ENCODE results near the gene CERS6. TPM values are rescaled to one million over a fixed set of nuclear protein-coding genes. Genes with fewer than 3 reads are reported as not detected.
"Not testable (repeated sequence)": the region's sequence is repeated elsewhere in the genome, so short reads cannot be mapped to it uniquely, and the experiment has no call there.

Gene CERS6
- total RNA-seq, 4 donors from 2014 or later = 17.6 to 31.1 (median 24.1) TPM

DNA sequence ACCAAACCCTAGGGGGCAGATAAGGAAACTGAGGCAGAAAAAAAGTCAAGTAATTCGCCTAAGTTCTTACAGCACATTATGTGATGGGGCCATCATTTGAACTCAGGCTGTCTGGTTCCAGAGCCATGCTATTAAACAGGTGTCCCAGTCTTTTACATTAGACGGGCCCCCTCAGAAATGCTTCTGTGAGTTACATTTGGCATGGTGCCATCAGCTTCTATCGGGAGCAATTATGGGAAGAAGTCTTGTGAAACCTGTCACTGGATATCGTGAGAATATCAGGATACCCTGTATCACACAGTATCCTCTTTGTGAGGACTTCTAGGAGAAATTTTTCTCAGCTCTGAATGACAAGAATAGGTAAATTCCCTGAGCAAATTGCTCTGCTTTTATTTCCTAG lies 202.6 kb downstream of the CERS6 start:
- H3K4me3 ChIP-seq = no peak overlapping the region
- H3K36me3 ChIP-seq = no peaks in the 10 kb centered on the region
- no peaks in the 10 kb centered on the region for H3K9me3 ChIP-seq
- H3K4me1 ChIP-seq = peaks cover 0 to 6% (median 0%) of the 10 kb centered on the region in 3 donors
- no peak overlapping the region for H3K27ac ChIP-seq
- TF ChIP-seq, protein P1, sequence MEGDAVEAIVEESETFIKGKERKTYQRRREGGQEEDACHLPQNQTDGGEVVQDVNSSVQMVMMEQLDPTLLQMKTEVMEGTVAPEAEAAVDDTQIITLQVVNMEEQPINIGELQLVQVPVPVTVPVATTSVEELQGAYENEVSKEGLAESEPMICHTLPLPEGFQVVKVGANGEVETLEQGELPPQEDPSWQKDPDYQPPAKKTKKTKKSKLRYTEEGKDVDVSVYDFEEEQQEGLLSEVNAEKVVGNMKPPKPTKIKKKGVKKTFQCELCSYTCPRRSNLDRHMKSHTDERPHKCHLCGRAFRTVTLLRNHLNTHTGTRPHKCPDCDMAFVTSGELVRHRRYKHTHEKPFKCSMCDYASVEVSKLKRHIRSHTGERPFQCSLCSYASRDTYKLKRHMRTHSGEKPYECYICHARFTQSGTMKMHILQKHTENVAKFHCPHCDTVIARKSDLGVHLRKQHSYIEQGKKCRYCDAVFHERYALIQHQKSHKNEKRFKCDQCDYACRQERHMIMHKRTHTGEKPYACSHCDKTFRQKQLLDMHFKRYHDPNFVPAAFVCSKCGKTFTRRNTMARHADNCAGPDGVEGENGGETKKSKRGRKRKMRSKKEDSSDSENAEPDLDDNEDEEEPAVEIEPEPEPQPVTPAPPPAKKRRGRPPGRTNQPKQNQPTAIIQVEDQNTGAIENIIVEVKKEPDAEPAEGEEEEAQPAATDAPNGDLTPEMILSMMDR (IDR thresholded peaks at IDR 0.05) = no peak
- TF ChIP-seq POLR2A (IDR thresholded peaks at IDR 0.05) = no peak
- intact Hi-C loops (cut with DNase I) = no loop called here
- no peak for DNase-seq
- no peaks in the 10 kb centered on the region for H3K27me3 ChIP-seq
- 70 to 76% methylated on average over 4 of the region's 4 CpGs for WGBS, 2 donors

DNA sequence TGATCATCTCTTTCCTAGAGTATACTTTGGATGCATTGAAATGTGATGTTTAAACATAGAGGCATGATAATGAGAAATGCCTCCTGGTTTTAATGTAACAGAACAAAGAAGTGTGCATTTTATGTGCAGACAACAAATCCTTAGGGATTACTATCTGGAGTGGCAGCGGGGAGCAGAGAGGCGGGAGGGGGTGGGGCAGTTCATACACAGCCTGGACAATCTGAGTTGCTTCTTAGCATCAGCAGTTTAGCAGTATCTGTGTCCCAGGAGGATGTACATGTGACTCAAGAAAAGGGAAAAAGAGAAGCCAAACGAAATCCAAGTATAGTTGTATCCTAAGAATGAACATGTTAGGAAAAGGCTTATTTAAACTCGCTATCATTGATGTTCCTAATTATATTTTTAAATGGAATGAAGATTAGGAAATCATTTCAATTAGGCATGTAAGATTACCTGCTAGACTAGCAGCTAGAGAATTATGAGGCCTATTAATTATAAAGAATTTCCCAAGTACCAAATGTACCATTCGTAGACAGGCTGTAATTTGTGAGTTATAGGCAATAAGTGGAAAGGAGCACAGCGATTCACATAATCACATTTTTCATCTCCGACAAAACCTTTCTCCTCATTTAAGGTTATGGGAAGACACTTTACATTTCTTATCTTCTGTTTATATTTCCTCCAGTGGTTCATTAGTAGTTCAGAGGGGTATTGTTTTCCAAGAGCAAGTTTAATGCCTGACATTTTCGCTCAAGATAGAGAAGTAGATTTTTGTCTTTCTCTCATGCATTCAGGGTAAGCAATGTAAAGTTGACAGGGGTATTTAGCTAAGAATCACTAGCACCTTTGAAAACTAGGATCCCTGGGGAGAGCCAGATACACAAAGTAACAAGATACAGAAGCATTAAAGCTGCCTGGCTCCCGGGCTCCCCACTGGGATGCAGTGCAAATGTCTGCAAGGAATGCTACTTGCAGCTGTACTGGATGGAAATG lies 205.1 kb downstream of the CERS6 start:
- 78 to 81% methylated on average over 7 to 9 of the region's 9 CpGs for WGBS, 2 donors
- intact Hi-C loops (cut with DNase I) = no loop called here
- DNase-seq = no peak
- no peaks in the 10 kb centered on the region for H3K9me3 ChIP-seq
- no peaks in the 10 kb centered on the region for H3K36me3 ChIP-seq
- H3K4me1 ChIP-seq = peaks cover 0 to 6% (median 0%) of the 10 kb centered on the region in 3 donors
- TF ChIP-seq, protein P1 (IDR thresholded peaks at IDR 0.05) = no peak
- no peak for TF ChIP-seq POLR2A (IDR thresholded peaks at IDR 0.05)
- H3K27me3 ChIP-seq = no peaks in the 10 kb centered on the region
- H3K27ac ChIP-seq = no peak overlapping the region
- H3K4me3 ChIP-seq = no peak overlapping the region

DNA sequence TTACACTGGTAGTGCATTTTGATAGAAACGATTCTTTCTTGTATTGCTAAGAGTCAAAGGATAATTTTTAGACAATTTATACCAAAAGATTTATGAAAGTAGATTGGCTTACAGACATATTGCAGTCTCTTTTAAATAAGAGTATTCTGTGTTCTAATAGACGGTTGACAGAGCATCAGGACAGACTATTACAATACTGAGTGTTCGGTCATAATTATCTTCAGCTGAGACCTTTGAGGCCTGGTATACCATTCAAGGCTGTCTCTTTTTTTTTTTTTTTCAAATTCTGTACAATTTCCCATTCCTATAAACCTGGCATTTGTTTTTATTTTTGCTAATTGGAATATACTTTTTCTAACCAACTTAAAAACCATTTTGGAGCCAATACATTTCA lies 205.8 kb downstream of the CERS6 start:
- Histone ChIP-seq H3K4me3 (no peak overlapping the region), H3K27me3 (no peaks in the 10 kb centered on the region), H3K4me1 (peaks cover 0 to 6% (median 0%) of the 10 kb centered on the region in 3 donors), H3K27ac (no peak overlapping the region), H3K9me3 (no peaks in the 10 kb centered on the region), H3K36me3 (no peaks in the 10 kb centered on the region)
- intact Hi-C loops (cut with DNase I) = no loop called here
- WGBS, 2 donors = 66 to 69% methylated on average over 3 of the region's 3 CpGs
- no peak for DNase-seq
- no peak for TF ChIP-seq POLR2A (IDR thresholded peaks at IDR 0.05)
- TF ChIP-seq, protein P1 (IDR thresholded peaks at IDR 0.05) = no peak

DNA sequence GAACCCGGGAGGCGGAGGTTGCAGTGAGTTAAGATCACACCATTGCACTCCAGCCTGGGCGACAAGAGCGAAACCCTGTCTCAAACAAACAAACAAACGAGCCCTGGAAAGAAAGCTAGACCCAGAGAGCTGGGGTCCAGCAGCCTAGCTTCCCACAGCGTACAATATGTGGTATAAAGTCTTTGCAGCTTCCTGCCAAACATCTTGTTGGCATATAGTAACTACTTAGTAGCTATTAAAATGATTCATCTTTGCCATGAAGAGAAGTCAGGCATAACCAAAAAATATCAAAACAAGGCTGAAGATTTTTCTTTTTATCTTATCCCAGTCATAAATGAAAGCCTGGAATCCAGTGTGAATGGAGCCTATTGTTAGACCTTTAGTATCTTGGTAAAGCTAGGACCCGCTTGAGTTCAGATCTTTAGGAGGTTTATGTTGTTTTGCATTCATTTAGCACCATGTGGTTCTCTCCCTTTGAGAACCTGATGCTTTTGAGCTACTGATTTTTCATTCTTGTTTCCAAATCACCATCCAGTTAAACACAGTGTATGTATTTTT lies 206.7 kb downstream of the CERS6 start:
- H3K27me3 ChIP-seq = no peaks in the 10 kb centered on the region
- WGBS, 2 donors = 60 to 76% methylated on average over 5 to 7 of the region's 7 CpGs
- no peak overlapping the region for H3K4me3 ChIP-seq
- H3K27ac ChIP-seq = no peak overlapping the region
- TF ChIP-seq, protein P1 (IDR thresholded peaks at IDR 0.05) = no peak
- TF ChIP-seq POLR2A (IDR thresholded peaks at IDR 0.05) = no peak
- H3K9me3 ChIP-seq = no peaks in the 10 kb centered on the region
- intact Hi-C loops (cut with DNase I) = no loop called here
- peaks cover 0 to 6% (median 0%) of the 10 kb centered on the region in 3 donors for H3K4me1 ChIP-seq
- no peaks in the 10 kb centered on the region for H3K36me3 ChIP-seq
- DNase-seq = no peak

DNA sequence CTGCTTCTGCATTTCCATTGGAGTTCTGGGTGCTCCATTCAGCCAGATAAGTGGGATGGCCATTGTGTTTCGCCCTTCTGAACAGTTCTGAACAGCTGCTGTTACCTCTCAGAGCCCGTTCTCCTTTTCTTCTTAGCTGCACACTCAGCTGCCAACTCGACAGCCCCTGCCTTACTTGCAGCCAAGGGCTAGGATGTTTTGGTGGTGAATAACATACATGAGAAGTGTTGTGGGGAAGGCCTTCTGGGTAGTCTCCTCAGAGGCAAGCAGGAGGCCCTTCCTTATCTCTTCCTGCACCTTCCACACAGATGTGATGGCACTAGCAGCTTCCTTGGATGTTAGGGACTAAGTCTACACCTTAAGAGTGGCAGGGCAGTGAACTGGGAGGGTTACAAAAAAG lies 207.9 kb downstream of the CERS6 start:
- Histone ChIP-seq H3K9me3 (no peaks in the 10 kb centered on the region), H3K27me3 (no peaks in the 10 kb centered on the region), H3K27ac (no peak overlapping the region), H3K36me3 (no peaks in the 10 kb centered on the region), H3K4me3 (no peak overlapping the region), H3K4me1 (peaks cover 0 to 6% (median 0%) of the 10 kb centered on the region in 3 donors)
- WGBS, 2 donors = 78 to 84% methylated on average over 3 of the region's 3 CpGs
- DNase-seq = no peak
- TF ChIP-seq POLR2A (IDR thresholded peaks at IDR 0.05) = no peak
- TF ChIP-seq, protein P1 (IDR thresholded peaks at IDR 0.05) = no peak
- intact Hi-C loops (cut with DNase I) = no loop called here

DNA sequence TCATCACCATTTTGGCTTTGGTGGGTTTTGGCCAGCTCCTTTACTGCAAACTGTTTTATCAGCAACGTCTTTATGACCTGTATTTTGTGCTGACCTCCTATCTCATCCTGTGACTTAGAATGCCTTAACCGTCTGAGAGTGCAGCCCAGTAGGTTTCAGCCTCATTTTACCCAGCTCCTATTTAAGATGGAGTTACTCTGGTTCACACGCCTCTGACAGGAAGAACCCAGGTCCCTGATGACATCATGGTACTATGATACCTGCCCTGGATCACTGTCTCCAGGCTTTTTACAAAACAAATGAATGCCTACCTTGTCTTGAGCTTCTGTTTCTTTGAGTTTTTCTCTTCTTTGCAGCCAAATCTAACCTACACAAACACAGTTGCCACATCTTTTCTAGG lies 208.6 kb downstream of the CERS6 start:
- intact Hi-C loops (cut with DNase I); H3K4me1 ChIP-seq; H3K9me3 ChIP-seq; H3K27ac ChIP-seq; DNase-seq; H3K27me3 ChIP-seq; H3K4me3 ChIP-seq; H3K36me3 ChIP-seq: not testable (repeated sequence)
- WGBS, 2 donors = 65 to 94% methylated on average over 3 of the region's 3 CpGs

All from esophagus squamous epithelium (tissue), 5 donors.